Progenitor cell of endocrine pancreas (in vitro differentiated cells): Measurements from ENCODE around the gene ALMS1. TPM values are rescaled to one million over a fixed set of nuclear protein-coding genes. Genes with fewer than 3 reads are reported as not detected.
"Not testable (repeated sequence)": the region's sequence is repeated elsewhere in the genome, so short reads cannot be mapped to it uniquely, and the experiment has no call there.

Source experiments
- DNase-seq: peaks from one replicate; pipeline ENCODE4 v3.0.0; 2021; ENCODE audit warnings: low spot score; ENCODE audit not compliant: unreplicated experiment
- H3K27ac Mint-ChIP-seq: 2 replicates; pipeline ENCODE4 v1.8.0; 2021; ENCODE audit warnings: mild to moderate bottlenecking, moderate library complexity, mixed read lengths
- H3K27me3 Mint-ChIP-seq: 2 replicates; pipeline ENCODE4 v1.8.0; 2021; ENCODE audit warnings: mixed read lengths
- H3K36me3 Mint-ChIP-seq: 2 replicates; pipeline ENCODE4 v1.8.0; 2022; ENCODE audit warnings: mixed read lengths; ENCODE audit not compliant: insufficient read depth
- H3K4me1 Mint-ChIP-seq: 2 replicates; pipeline ENCODE4 v1.8.0; 2021; ENCODE audit warnings: low read depth, mixed read lengths
- H3K4me3 Mint-ChIP-seq: 2 replicates; pipeline ENCODE4 v1.8.0; 2021; ENCODE audit warnings: low read depth, mild to moderate bottlenecking, moderate library complexity, mixed read lengths
- H3K9me3 Mint-ChIP-seq: 2 replicates; pipeline ENCODE4 v1.8.0; 2021; ENCODE audit warnings: low read depth, mixed read lengths
- CTCF ChIP-seq: fragments of 200-600 bp; sonication (generic); IDR thresholded peaks from one replicate; pipeline ENCODE4 v1.5.0; 2021; ENCODE audit warnings: antibody characterized with exemption, mild to moderate bottlenecking; ENCODE audit not compliant: unreplicated experiment
- total RNA-seq: library from RNA; stranded (reverse); gene quantifications from 2 replicates; pipeline ENCODE4 v1.2.1, GENCODE V29; 2021

Gene ALMS1
- total RNA-seq, 1 donor from 2014 or later: 40.8 TPM

GRCh38 chr2:73449404-73449803 is 63.8 kb downstream of the ALMS1 start:
- Mint-ChIP-seq H3K4me3 (no peak overlapping the region), H3K4me1 (peaks cover 10% of the 10 kb centered on the region), H3K36me3 (peaks cover 21% of the 10 kb centered on the region), H3K27me3 (no peaks in the 10 kb centered on the region), H3K27ac (no peak overlapping the region), H3K9me3 (no peaks in the 10 kb centered on the region)
- no peak for DNase-seq
- TF ChIP-seq CTCF: no peak

- TF ChIP-seq CTCF: no peak
- H3K36me3 Mint-ChIP-seq: peaks cover 28% of the 10 kb centered on the region
- no peak for DNase-seq
- no peaks in the 10 kb centered on the region for H3K27me3 Mint-ChIP-seq
- no peak overlapping the region for H3K27ac Mint-ChIP-seq
- H3K4me1 Mint-ChIP-seq: no peaks in the 10 kb centered on the region
- no peaks in the 10 kb centered on the region for H3K9me3 Mint-ChIP-seq
- H3K4me3 Mint-ChIP-seq: no peak overlapping the region
These were observed 65.8 kb downstream of the ALMS1 start for GRCh38 chr2:73451263-73451972.

GRCh38 chr2:73457982-73458381 is 72.3 kb downstream of the ALMS1 start:
- DNase-seq: no peak
- Mint-ChIP-seq H3K36me3 (peaks cover 46% of the 10 kb centered on the region), H3K4me1 (no peaks in the 10 kb centered on the region), H3K4me3 (no peak overlapping the region), H3K27me3 (no peaks in the 10 kb centered on the region), H3K9me3 (peaks cover 20% of the 10 kb centered on the region), H3K27ac (no peak overlapping the region)
- TF ChIP-seq CTCF: no peak

- Mint-ChIP-seq H3K36me3 (peaks cover 35% of the 10 kb centered on the region), H3K9me3 (peaks cover 25% of the 10 kb centered on the region)
- not testable (repeated sequence) for H3K4me3 Mint-ChIP-seq, H3K27ac Mint-ChIP-seq, H3K27me3 Mint-ChIP-seq, H3K4me1 Mint-ChIP-seq, DNase-seq
These were observed 76.8 kb downstream of the ALMS1 start for GRCh38 chr2:73462388-73462787.

GRCh38 chr2:73468376-73468775 is 82.7 kb downstream of the ALMS1 start:
- DNase-seq: no peak
- H3K4me3 Mint-ChIP-seq: no peak overlapping the region
- no peaks in the 10 kb centered on the region for H3K36me3 Mint-ChIP-seq
- H3K27ac Mint-ChIP-seq: no peak overlapping the region
- no peak for TF ChIP-seq CTCF
- no peaks in the 10 kb centered on the region for H3K4me1 Mint-ChIP-seq
- H3K9me3 Mint-ChIP-seq: peaks cover 3% of the 10 kb centered on the region
- no peaks in the 10 kb centered on the region for H3K27me3 Mint-ChIP-seq

- H3K4me3 Mint-ChIP-seq, DNase-seq, H3K27me3 Mint-ChIP-seq, H3K4me1 Mint-ChIP-seq, H3K27ac Mint-ChIP-seq: not testable (repeated sequence)
- Mint-ChIP-seq H3K9me3 (peaks cover 12% of the 10 kb centered on the region), H3K36me3 (peaks cover 16% of the 10 kb centered on the region)
These were observed 98.2 kb downstream of the ALMS1 start for GRCh38 chr2:73483874-73484273.
